Retina (tissue), 1 donor: Measurements from ENCODE around the gene LCAT.

ENCODE experiments used
- DNase-seq: peaks from one replicate; pipeline ENCODE4 v3.0.0-alpha.2; 2016

The LCAT gene

GRCh38 chr16:67968400-67969253 is 24.7 kb upstream of the LCAT start, which contains the start of gene SLC12A4:
TSS of gene SLC12A4 (minus strand) at chr16:67968637. CDS start at chr16:67968553, 84 bp downstream.
- DNase-seq: peak; percentile 65

GRCh38 chr16:67967958-67968399 is 24.1 kb upstream of the LCAT start:
- DNase-seq: peak; percentile 58

- DNase-seq: no peak
Observed at GRCh38 chr16:67967183-67967957, 23.4 kb upstream of the LCAT start.

GRCh38 chr16:67966549-67967182 is 22.7 kb upstream of the LCAT start:
- DNase-seq: no peak

- no peak for DNase-seq
Observed at GRCh38 chr16:67965668-67966548, 22.0 kb upstream of the LCAT start.

- DNase-seq: no peak
Observed at GRCh38 chr16:67964477-67965131, 20.7 kb upstream of the LCAT start.

- peak; percentile 25 for DNase-seq
Observed at GRCh38 chr16:67963662-67964321, 19.9 kb upstream of the LCAT start.

GRCh38 chr16:67963292-67963661 is 19.4 kb upstream of the LCAT start:
- DNase-seq: no peak

GRCh38 chr16:67962135-67962534 is 18.2 kb upstream of the LCAT start:
- DNase-seq: no peak

- DNase-seq: no peak
Observed at GRCh38 chr16:67961551-67961957, 17.6 kb upstream of the LCAT start.

- DNase-seq: no peak
Observed at GRCh38 chr16:67959536-67960329, 15.8 kb upstream of the LCAT start.

GRCh38 chr16:67957622-67958021 is 13.7 kb upstream of the LCAT start:
- DNase-seq: no peak

- DNase-seq: no peak
Observed at GRCh38 chr16:67954421-67955196, 10.7 kb upstream of the LCAT start.

GRCh38 chr16:67953641-67954375 is 9.9 kb upstream of the LCAT start:
- DNase-seq: no peak

- no peak for DNase-seq
Observed at GRCh38 chr16:67951485-67951884, 7.6 kb upstream of the LCAT start.

GRCh38 chr16:67950335-67950843 is 6.5 kb upstream of the LCAT start:
- DNase-seq: no peak

- DNase-seq: no peak
Observed at GRCh38 chr16:67949645-67950044, 5.7 kb upstream of the LCAT start.

GRCh38 chr16:67948015-67948414 is 4.1 kb upstream of the LCAT start:
- no peak for DNase-seq
